Neuronal stem cell (in vitro differentiated cells): Measurements from ENCODE around the gene HAGH.
A peak's percentile ranks its signal among the peaks of the same experiment; 100 is the strongest.

Experiments
- DNase-seq: peaks from one replicate; pipeline ENCODE4 v3.0.0-alpha.2; 2013; ENCODE audit warnings: low spot score
- H2AFZ ChIP-seq: one replicate; pipeline ENCODE4 v1.6.1; 2013; ENCODE audit warnings: mild to moderate bottlenecking, low read length, inconsistent platforms
- H2AK5ac ChIP-seq: 2 replicates; pipeline ENCODE4 v1.6.1; 2013; ENCODE audit warnings: low read depth, mild to moderate bottlenecking, inconsistent platforms, low read length, moderate library complexity, mixed read lengths
- H2BK120ac ChIP-seq: 2 replicates; pipeline ENCODE4 v1.6.1; 2013; ENCODE audit warnings: low read depth, mild to moderate bottlenecking, inconsistent platforms, low read length, moderate library complexity, mixed read lengths
- H2BK12ac ChIP-seq: one replicate; pipeline ENCODE4 v1.6.1; 2013; ENCODE audit warnings: low read length, inconsistent platforms
- H2BK15ac ChIP-seq: 2 replicates; pipeline ENCODE4 v1.6.1; 2013; ENCODE audit warnings: mild to moderate bottlenecking, low read length, inconsistent platforms, mixed read lengths
- H2BK5ac ChIP-seq: one replicate; pipeline ENCODE4 v1.6.1; 2013; ENCODE audit warnings: inconsistent platforms, mild to moderate bottlenecking, low read length, moderate library complexity
- H3K14ac ChIP-seq: one replicate; pipeline ENCODE4 v1.6.1; 2013; ENCODE audit warnings: low read length, inconsistent platforms
- H3K18ac ChIP-seq: 2 replicates; pipeline ENCODE4 v1.6.1; 2013; ENCODE audit warnings: low read length, inconsistent platforms
- H3K23ac ChIP-seq: 2 replicates; pipeline ENCODE4 v1.6.1; 2013; ENCODE audit warnings: low read depth, mild to moderate bottlenecking, mixed read lengths, low read length, inconsistent platforms; ENCODE audit not compliant: poor library complexity
- H3K27ac ChIP-seq: replicated peaks from 3 replicates; pipeline ENCODE4 v1.5.1; 2013; ENCODE audit warnings: low read length, inconsistent platforms
- H3K27me3 ChIP-seq, 3 experiments: 2 replicates each; pipeline ENCODE4 v1.6.1; 2013; ENCODE audit warnings: low read length in 3 of 3, mild to moderate bottlenecking in 2 of 3, inconsistent platforms in 1 of 3, low read depth in 1 of 3, mixed read lengths in 1 of 3, moderate library complexity in 1 of 3; ENCODE audit not compliant: control insufficient read depth in 3 of 3, insufficient read depth in 3 of 3
- H3K36me3 ChIP-seq, 2 donors: replicated peaks in 1 of 2; 2 replicates each; pipeline ENCODE4 v1.6.1; 2013; ENCODE audit warnings: low read length in 2 of 2; ENCODE audit not compliant: control insufficient read depth in 2 of 2, insufficient read depth in 2 of 2
- H3K4ac ChIP-seq: 2 replicates; pipeline ENCODE4 v1.6.1; 2013; ENCODE audit warnings: inconsistent platforms, mild to moderate bottlenecking, low read length, moderate library complexity
- H3K4me1 ChIP-seq, 2 donors: 1 replicate in 1 of 2; 2 replicates in 1 of 2; pipeline ENCODE4 v1.6.1; 2013; ENCODE audit warnings: low read length in 2 of 2, low read depth in 1 of 2; ENCODE audit not compliant: control insufficient read depth in 2 of 2, insufficient read depth in 1 of 2
- H3K4me2 ChIP-seq: one replicate; pipeline ENCODE4 v1.6.1; 2013; ENCODE audit warnings: mild to moderate bottlenecking, low read length, inconsistent platforms; ENCODE audit not compliant: insufficient read depth, poor library complexity, severe bottlenecking
- H3K4me3 ChIP-seq, 2 donors: 2 replicates each; pipeline ENCODE4 v1.5.1; 2013; ENCODE audit warnings: low read length in 2 of 2, mild to moderate bottlenecking in 2 of 2, inconsistent platforms in 1 of 2, moderate library complexity in 1 of 2
- H3K79me1 ChIP-seq: one replicate; pipeline ENCODE4 v1.6.1; 2013; ENCODE audit warnings: low read depth, mild to moderate bottlenecking, inconsistent platforms, low read length, moderate library complexity
- H3K9ac ChIP-seq: one replicate; pipeline ENCODE4 v1.6.1; 2013; ENCODE audit warnings: mild to moderate bottlenecking, low read depth, low read length, inconsistent platforms; ENCODE audit not compliant: poor library complexity
- H3K9me3 ChIP-seq, 2 donors: replicated peaks in 1 of 2; 2 replicates each; pipeline versions ENCODE3 to v1.6.1; 2013; ENCODE audit warnings: low read length in 2 of 2, mild to moderate bottlenecking in 2 of 2, inconsistent platforms in 1 of 2, low read depth in 1 of 2, mixed read lengths in 1 of 2, moderate library complexity in 1 of 2; ENCODE audit not compliant: control insufficient read depth in 2 of 2, insufficient read depth in 1 of 2
- H4K8ac ChIP-seq: one replicate; pipeline ENCODE4 v1.6.1; 2013; ENCODE audit warnings: low read depth, mild to moderate bottlenecking, inconsistent platforms, low read length, moderate library complexity
- H4K91ac ChIP-seq: one replicate; pipeline ENCODE4 v1.6.1; 2013; ENCODE audit warnings: low read length, low read depth, mild to moderate bottlenecking, inconsistent platforms; ENCODE audit not compliant: poor library complexity
- WGBS, 2 donors: extraction: QIAGEN DNeasy Blood & Tissue Kit; methylation state at CpG; one replicate each; pipeline ENCODE4 v1.1.7; 2013; ENCODE audit warnings: missing lambda C conversion rate in 2 of 2, mixed read lengths in 1 of 2; ENCODE audit not compliant: insufficient read length in 2 of 2, insufficient replicate concordance in 1 of 2; ENCODE audit errors: extremely low coverage in 2 of 2; 5-methylcytosine and 5-hydroxymethylcytosine counted together

Gene HAGH

GRCh38 chr16:1793578-1794220, 32.9 kb downstream of the HAGH start, which contains the start of gene IGFALS:
Gene IGFALS, minus strand, starts transcription at chr16:1793705. Its CDS starts 53 bp downstream, at chr16:1793652.
- peak within 1 kb of the TSS; percentile 65 for H3K23ac ChIP-seq

GRCh38 chr16:1792836-1793577, 33.6 kb downstream of the HAGH start:
- no peak overlapping the region for H3K27ac ChIP-seq
- no peak overlapping the region for H3K14ac ChIP-seq
- H2AFZ ChIP-seq: no peak overlapping the region
- H2BK15ac ChIP-seq: no peak overlapping the region
- H4K8ac ChIP-seq: no peak overlapping the region
- no peak overlapping the region for H3K23ac ChIP-seq
- no peak overlapping the region for H3K4me2 ChIP-seq
- H3K9ac ChIP-seq: no peak overlapping the region
- DNase-seq: no peak
- H3K9me3 ChIP-seq: peaks cover 0 to under 1% of the 10 kb centered on the region in 2 donors
- no peak overlapping the region for H2AK5ac ChIP-seq
- no peak overlapping the region for H3K4ac ChIP-seq
- H2BK120ac ChIP-seq: no peak overlapping the region
- H3K36me3 ChIP-seq: peaks cover 12 to 32% of the 10 kb centered on the region in 2 donors
- no peak overlapping the region for H2BK5ac ChIP-seq
- no peaks in the 10 kb centered on the region for H3K27me3 ChIP-seq
- H3K4me1 ChIP-seq: no peaks in the 10 kb centered on the region
- no peak overlapping the region for H4K91ac ChIP-seq
- no CpG with 5 or more reads among the region's 33 CpGs for WGBS, 2 donors
- no peak overlapping the region for H3K18ac ChIP-seq
- no peak overlapping the region for H3K4me3 ChIP-seq
- no peak overlapping the region for H2BK12ac ChIP-seq
- H3K79me1 ChIP-seq: peaks cover 10% of the 10 kb centered on the region

More at GRCh38 chr16:1793578-1794220, 32.9 kb downstream of the HAGH start, which contains the start of gene IGFALS:
- Histone ChIP-seq H3K79me1 (peaks cover 8% of the 10 kb centered on the region), H3K4ac (no peak within 1 kb of the TSS), H2BK120ac (no peak within 1 kb of the TSS), H3K27me3 (no peaks in the 10 kb centered on the region), H2AFZ (no peak within 1 kb of the TSS), H4K91ac (no peak within 1 kb of the TSS), H3K14ac (no peak within 1 kb of the TSS), H3K4me2 (peak within 1 kb of the TSS; percentile 11), H3K4me3 (no peak within 1 kb of the TSS), H3K36me3 (peaks cover 10 to 26% of the 10 kb centered on the region in 2 donors), H2AK5ac (no peak within 1 kb of the TSS), H3K9ac (no peak within 1 kb of the TSS), H2BK5ac (peak within 1 kb of the TSS; percentile 13), H4K8ac (no peak within 1 kb of the TSS), H2BK15ac (no peak within 1 kb of the TSS), H3K9me3 (peaks cover 0 to 4% of the 10 kb centered on the region in 2 donors), H3K27ac (no peak within 1 kb of the TSS), H3K4me1 (no peaks in the 10 kb centered on the region), H2BK12ac (no peak within 1 kb of the TSS), H3K18ac (peak within 1 kb of the TSS; percentile 17)
- no peak for DNase-seq
- no CpG with 5 or more reads among the region's 28 CpGs for WGBS, 2 donors

GRCh38 chr16:1791943-1792812, 34.4 kb downstream of the HAGH start:
- Histone ChIP-seq H3K27me3 (no peaks in the 10 kb centered on the region), H3K9me3 (no peaks in the 10 kb centered on the region), H3K18ac (no peak overlapping the region), H3K4me3 (no peak overlapping the region), H3K23ac (no peak overlapping the region), H3K4me2 (no peak overlapping the region), H2BK120ac (no peak overlapping the region), H4K8ac (no peak overlapping the region), H2AK5ac (no peak overlapping the region), H3K4ac (no peak overlapping the region), H3K14ac (no peak overlapping the region), H2BK5ac (no peak overlapping the region), H2BK15ac (no peak overlapping the region), H3K79me1 (peaks cover 18% of the 10 kb centered on the region), H4K91ac (no peak overlapping the region), H3K9ac (peak overlapping the region; percentile 4), H3K27ac (no peak overlapping the region), H2BK12ac (no peak overlapping the region), H3K36me3 (peaks cover 17 to 40% of the 10 kb centered on the region in 2 donors), H3K4me1 (no peaks in the 10 kb centered on the region), H2AFZ (no peak overlapping the region)
- no CpG with 5 or more reads among the region's 59 CpGs for WGBS, 2 donors
- DNase-seq: no peak
